GM18502 (cell line): Measurements from ENCODE around the gene MBLAC1.

ENCODE experiments used
- ATAC-seq: cut with Tn5 transposase; IDR thresholded peaks from one replicate; pipeline ENCODE4 v1.9.1; 2021; ENCODE audit warnings: mild to moderate bottlenecking; ENCODE audit not compliant: unreplicated experiment, poor library complexity

MBLAC1 gene

DNA sequence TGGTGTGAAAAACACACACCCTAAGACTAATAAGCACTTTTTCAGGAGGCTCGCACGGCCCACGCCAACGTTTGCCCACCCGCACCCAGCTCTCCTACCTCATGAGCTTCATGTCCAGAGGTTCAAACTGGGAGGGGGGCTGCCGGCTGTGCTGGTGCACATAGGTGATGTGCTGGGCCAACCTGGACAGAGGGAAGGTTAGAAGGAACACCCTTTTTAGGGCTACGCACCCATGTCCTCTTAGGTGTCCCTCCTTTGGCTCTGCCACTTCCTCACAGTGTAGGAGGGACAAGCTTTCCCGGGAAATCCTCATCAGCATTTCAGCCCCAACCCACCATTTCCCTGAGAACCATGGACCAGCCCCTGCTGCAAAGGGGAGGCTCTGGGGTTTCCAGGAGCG, 31.5 kb upstream of the MBLAC1 start:
- ATAC-seq, result no peak

DNA sequence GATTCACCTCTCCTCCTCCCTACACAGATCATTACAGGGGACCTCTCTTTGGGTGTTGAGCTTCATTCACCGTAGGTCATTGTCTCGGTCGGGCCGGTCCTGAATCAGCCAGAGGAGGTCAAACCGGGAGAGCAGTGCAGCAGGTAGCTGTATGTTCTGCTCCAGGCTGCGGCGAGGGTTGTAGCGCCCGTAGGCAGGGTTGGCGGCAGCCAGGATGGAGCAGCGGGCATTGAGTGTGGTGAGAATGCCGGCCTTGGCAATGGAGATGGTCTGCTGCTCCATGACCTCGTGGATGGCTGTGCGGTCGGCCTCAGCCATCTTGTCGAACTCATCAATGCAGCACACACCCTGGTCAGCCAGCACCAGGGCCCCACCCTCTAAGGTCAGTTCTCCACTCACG, 31.1 kb upstream of the MBLAC1 start:
- no peak for ATAC-seq

DNA sequence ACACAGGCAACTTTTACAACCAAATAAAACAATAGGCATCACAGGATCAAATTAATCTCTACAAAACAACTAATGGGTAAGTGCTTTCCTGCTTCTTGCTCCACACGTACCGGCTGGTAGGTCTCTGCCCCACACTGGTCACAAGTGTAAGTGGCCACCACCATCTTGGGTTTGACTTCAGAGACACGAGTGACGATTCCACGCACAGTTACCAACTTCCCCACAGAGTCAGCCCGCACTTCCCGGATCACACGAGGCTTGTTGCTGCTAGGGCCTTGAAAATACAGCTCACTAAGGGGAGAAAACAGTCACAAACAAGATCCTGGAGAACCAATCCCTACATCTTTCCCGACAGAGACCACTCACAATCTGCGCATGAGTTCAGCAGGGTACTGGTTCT, 27.9 kb upstream of the MBLAC1 start:
- ATAC-seq, result no peak

DNA sequence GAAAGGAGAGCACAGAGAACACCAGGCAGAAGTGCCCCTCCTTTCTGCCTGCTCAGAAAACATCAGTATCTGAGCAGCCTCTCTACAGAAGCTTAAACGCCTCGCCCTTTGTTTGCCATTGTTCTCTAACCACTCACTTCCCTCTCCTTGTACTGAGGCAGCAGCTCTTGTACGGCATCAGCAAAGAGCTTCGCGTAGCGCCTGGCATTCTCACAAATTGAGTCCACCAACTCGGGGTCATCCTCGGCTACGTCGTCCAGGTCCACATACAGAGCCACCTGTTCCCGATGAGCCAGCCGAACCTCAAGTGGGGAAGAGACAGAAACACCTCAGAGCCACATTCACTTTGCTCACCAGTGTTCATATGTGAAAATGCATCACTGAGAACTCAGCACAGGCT, 27.3 kb upstream of the MBLAC1 start:
- no peak for ATAC-seq

DNA sequence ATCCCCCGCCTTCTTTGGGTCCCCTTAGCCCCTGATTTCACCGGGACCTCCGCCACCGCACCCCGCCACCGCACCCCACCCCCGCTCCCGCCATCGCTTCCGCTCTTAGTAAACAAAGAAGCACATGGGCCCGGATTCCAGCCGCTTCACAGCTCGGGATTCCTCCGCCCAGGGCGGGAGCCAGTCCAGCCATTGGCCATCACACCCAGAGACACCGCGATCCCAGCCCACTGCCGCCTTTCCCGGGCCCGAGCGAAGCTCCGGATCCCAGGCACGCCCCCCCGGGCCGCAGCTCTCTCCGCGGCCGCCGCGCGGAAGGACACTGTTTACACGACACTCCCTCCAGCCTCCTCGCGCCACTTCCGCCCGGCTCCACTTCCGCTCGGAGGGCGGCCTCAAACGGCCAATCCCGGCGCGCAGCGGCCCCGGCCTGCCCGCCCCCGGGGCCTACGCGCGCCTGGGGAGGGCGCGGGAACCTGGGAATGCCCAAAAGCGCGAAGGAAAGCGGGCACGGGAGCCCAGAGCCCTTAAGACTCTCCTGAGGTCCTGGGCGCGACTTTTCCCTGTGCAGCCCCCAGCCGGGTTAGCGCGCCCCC, 26.2 kb upstream of the MBLAC1 start:
- ATAC-seq, result peak; percentile 61

DNA sequence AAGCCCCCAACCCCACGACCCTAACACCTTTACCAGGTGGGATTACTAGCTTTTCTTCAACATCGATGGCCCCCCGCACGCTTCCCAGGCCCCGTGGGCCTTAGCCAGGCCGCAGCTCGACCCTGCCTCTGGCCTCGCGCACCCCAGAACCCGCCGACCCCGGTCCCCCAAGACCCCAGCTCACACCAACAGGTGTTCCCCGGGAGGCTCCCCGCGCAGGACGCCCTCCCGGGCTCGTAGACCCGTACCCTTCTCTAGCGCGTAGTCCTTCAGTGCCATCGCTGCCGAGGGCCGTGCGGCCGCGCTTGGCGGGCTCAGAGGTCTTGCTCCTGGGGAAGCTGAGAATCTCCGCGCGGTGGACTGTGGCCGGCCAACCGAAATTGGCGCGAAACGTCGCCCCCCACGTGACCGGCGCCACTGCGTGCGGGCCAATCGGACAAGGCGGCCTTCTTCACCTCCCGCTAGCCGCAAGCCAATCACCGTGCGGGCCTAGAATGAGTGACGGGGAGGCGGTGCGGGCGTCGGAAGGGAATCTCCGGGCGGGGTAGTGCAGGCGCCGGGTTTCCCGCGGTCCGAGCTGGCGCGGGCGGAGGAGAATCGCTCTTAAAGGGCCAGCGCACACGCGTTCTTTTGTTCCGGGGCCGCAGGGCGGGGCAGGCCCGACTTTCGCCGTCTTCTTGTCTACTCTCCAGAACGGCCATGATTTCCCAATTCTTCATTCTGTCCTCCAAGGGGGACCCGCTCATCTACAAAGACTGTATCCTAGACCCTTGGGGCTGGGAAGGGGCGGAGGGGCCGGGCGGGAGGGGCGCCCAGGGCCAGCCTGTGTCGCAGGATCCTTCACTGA, 25.5 kb upstream of the MBLAC1 start, which contains the start of the genes AP4M1 and MCM7:
Gene AP4M1, plus strand, starts transcription at position 628 of the 847 bp plus-strand sequence. Its CDS starts 72 bp downstream, at position 700.
Gene MCM7, minus strand, starts transcription at position 382 of the 847 bp plus-strand sequence. Its CDS starts 103 bp downstream, at position 279.
- ATAC-seq, result peak; percentile 81

DNA sequence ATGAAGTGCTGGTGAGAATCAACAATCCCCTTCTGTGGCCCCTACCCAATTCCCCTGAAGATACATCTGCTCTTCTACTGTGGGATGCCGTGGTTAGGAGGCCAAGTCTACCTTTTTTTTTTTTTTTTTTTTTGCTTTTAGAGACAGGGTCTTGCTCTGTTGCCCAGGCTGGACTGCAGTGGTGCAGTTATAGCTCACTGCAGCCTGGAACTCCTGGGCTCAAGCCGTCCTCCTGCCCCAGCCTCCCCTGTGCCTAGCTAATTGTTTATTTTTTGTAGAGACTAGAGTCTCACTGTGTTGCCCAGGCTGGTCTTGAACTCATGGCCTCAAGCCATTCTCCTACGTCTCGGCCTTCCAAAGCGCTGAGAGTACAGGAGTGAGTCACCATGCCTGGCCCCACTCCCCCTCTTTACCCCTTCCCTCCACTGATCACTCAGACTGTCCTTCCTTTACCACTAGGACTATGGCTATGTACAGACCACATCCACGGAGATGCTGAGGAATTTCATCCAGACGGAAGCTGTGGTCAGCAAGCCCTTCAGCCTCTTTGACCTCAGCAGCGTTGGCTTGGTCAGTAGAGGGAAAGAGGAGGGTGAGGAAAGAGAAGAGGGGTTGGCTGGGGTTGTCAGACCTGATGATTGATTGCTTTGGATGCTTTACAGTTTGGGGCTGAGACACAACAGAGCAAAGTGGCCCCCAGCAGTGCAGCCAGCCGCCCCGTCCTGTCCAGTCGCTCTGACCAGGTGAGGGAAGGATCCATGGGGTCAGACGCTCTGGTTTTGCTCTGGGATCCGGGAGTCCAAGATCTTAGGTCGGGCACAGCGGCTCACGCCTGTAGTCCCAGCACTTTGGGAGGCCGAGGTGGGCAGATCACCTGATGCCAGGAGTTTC, 23.6 kb upstream of the MBLAC1 start:
- ATAC-seq, result no peak

DNA sequence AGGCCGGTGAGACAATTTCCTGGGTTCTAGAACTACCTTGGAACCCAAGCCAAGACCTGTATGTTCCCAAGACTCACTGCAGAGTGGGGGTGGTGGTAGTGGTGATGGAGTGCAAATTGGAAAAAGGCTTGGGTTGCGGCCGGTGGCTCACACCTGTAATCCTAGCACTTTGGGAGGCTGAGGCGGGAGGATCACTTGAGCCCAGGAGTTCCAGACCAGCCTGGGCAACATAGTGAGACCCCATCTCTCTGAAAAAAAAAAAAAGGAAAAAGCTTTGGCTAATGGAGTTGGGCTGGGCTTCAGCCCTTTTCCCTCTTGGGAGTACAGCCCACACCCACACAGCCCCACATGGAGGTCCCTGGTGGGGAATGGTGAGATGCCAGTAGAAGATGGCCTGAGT, 21.2 kb upstream of the MBLAC1 start:
- no peak for ATAC-seq

DNA sequence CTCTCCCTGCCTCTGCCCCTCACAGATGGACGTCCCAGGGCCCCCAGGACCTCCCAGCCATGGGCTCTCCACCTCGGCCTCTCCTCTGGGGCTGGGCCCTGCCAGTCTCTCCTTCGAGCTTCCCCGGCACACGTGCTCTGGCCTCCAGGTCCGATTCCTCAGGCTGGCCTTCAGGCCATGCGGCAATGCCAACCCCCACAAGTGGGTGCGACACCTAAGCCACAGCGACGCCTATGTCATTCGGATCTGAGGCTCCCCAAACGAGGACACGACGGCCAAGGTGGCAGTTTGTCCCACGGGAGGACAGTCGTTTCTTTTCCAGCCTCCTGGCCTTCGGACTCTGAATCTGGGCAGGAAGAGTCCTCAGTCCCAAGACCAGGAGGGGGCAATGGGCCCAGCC, 20.1 kb upstream of the MBLAC1 start:
- ATAC-seq, result no peak

DNA sequence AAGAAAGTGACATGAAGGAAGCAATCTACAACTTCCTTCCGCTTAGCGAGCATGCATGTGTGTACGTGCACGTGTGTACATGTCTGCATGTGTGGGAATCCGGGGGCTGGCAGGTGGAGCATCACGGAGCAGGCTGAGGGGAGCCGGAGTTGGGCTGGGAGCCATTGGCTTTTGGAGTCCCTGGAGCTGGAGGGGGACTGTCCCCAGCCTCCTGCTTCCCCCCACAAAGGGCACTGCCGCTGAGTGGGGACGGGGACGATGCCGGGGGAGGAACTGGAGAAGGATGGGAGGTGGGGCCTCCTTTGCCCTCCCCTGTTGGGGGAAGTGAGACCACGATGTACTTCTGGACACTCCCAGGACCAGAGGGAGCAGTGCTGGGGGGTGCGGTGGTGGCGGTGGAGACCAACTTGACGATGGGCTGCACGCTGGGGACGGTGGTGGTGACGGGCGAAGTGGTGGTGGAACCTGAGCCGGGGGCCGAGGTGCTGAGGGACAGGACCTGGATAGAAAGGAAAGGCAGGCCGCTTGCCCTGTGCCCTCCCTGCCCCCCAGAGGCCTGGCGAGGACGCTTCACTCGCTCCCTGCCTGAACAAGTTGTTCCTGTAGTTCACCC, 19.5 kb upstream of the MBLAC1 start:
- no peak for ATAC-seq

DNA sequence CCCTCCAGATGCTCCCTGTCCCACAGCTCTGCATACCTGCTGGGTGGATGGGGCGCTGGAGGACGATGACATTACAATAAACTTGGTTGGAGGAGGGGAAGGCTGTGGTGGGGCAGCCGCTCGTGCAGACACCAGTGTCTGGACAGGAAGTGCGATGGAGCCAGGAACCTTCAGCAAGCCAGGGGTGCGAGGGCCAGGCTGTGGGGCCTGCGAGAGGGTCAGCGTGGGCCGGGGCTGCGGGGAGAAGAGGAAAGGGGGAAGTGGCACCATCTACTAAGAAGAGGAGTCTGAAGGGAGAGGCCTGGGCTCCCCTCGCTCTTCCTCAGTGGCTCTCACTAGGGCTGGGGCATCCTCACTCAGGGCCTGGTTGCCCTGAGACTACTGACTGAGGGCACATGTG, 18.9 kb upstream of the MBLAC1 start:
- ATAC-seq, result no peak

DNA sequence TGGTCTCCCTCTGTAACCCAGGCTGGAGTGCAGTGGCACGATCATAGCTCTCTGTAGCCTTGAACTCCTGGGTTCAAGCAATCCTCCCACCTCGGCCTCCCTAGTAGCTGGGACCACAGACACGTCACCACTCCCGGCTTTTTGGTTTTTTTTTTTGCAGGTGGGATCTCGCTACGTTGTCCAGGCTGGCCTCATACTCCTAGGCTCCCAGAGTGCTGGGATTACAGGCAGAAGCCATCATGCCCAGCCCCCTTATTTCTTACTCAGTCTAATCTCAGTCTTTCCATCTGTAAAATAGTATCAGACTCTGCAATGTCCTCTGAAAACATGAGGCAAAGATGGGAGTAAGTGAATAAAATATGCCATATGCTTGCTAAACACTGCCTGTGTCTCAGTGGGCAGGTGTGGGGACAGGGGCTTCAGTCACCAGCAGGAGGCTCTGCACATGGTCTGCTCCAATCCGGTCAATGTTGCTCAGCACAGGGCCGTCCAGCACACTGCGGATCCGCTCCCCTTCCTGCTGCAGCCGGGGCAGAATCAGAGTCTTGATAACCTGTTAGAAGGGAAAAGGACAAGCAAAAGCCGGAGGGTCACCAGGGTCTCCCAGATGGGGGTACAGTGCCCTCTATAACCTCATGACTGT, 17.1 kb upstream of the MBLAC1 start:
- ATAC-seq, result no peak

DNA sequence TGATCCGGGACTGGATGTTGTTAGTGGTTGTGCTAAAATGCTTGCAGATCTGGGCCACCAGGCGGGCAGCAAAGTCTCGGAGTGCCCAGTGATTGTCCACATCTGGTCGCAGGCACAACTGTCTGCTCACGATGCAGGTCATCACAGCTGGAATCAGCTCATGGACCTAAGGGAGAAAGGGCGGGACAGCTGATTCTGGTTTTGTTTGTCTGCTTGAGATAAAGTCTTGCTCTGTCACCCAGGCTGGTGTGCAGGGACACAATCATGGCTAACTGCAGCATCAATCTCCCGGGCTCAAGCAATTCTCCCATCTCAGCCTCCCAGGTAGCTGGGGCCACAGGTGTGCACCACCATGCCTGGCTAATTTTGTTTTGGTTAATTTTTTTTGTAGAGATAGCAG, 15.6 kb upstream of the MBLAC1 start:
- no peak for ATAC-seq

DNA sequence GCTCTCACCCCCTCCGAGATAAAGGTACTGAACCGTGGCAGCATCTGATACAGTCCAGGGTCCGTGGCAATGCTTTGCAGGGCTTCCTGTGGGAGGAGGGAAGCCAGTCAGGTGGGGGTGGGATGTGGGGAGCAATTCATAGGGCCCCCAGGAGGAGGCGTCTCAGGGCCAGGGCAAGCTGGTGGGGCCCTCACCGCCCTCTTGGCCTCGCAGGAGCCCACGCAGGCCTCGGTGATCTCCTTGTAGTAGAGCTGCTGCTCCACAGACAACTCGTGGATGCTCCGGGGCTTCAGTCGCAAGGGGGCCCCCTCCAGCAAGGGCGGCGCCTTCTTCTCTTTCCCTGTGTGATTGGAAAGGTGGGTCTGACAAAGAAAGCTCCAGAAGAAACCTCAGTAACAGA, 14.9 kb upstream of the MBLAC1 start:
- ATAC-seq, result no peak

DNA sequence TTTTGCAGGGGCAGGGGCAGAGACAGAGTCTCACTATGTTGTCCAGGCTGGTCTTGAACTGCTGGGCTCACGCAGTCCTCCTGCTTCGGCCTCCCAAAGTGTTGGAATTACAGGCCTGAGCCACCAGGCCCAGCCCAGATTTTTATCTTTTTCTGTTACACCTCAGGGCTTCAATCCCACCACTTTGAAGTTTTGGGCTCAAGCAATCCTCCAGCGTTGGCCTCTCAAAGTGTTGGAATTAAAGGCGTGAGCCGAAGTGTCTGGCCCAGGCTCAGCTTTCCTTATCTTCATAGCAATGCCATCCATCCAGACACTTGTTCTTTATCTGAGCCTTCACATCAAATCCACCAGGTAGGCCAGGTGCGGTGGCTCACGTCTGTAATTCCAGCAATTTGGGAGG, 11.7 kb upstream of the MBLAC1 start:
- no peak for ATAC-seq

DNA sequence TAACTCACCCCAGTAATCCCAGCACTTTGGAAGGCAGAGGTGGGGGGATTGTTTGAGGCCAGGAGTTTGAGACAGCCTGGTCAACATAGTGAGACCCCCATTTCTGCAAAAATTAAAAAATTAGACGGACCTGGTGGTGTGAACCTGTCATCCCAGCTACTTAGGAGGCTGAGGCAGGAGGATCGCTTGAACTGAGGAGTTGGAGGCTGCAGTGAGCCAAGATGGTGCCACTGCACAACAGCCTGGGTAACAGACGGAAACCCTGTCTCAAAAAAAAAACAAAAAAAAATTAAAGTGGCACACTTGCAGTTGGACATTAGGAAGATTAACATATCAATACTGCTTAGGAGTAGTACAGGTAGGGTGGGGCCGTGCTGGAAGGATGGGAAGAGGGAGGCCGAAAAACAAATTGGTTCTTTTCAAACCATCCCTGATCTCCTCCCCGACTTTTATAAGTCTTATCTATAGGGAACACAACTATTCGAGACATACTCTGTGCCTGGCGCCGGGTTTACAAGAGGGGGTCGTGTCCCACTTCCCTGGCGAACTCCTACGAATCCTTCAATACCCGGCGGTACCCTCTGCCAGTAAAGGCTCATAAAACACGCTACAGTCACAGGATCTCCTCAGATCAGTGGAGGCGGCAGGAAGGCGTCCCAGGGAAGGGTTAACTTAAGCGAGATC, 8.2 kb upstream of the MBLAC1 start:
- no peak for ATAC-seq

DNA sequence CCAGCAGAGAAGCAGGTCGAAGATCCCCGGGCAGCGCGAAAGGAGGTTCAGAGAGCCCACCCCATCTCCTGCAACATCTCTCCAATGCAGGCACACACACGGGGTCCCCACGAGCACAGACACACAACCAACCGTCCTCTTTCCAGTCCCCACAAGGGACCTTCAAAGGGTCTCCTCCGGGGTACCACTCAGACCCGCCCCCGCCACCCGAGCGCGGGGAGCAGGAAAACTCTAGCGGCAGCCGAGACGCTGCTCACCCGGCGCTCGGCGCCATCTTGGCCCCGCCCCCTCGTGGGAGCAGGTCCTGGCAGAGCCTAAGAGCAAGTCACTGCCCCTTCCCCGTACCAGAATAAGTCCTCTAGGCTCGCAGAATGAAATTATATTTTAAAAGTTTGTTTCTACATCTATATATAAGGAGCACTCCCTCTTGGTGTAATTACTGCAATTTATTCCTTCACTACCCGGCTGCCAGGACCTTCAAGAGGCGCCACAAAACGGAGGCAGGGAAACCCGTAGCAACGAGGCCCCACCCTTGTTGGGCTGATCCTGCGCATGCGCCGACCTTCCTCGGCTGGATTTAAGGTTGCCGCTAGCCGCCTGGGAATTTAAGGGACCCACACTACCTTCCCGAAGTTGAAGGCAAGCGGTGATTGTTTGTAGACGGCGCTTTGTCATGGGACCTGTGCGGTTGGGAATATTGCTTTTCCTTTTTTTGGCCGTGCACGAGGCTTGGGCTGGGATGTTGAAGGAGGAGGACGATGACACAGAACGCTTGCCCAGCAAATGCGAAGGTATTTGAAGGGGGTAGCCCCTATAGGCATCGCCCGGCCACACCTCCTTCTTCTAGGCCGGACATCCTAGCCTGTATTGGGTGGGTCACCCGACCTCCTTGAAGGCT, 7.4 kb upstream of the MBLAC1 start, which contains the start of the genes CNPY4 and TAF6:
Gene CNPY4, plus strand, starts transcription at position 563 of the 898 bp plus-strand sequence. Its CDS starts 111 bp downstream, at position 674.
Gene TAF6, minus strand, starts transcription at position 287 of the 898 bp plus-strand sequence. CDS start 5,149 bp downstream, outside the sequence.
- ATAC-seq, result peak; percentile 77
